Spleen (tissue), 11 donors: Measurements from ENCODE around the gene FRK. TPM values are rescaled to one million over a fixed set of nuclear protein-coding genes. Genes with fewer than 3 reads are reported as not detected.

Experiments used
- DNase-seq: peaks from one replicate; pipeline ENCODE4 v3.0.0-alpha.2; 2020
- H3K27ac ChIP-seq, 8 donors: fragments of 200-600 bp; sonication (generic) in 7 of 8; 1 replicate in 4 of 8; 2 replicates in 4 of 8; pipeline versions ENCODE4 v1.5.0 to v1.8.0; 2016 to 2021; ENCODE audit warnings: inconsistent platforms in 4 of 8, mild to moderate bottlenecking in 4 of 8, moderate library complexity in 1 of 8
- H3K27me3 ChIP-seq, 7 donors: fragments of 200-600 bp; sonication (generic) in 6 of 7; replicated peaks in 1 of 7; 1 replicate in 4 of 7; 2 replicates in 3 of 7; pipeline versions ENCODE4 v1.5.0 to v1.8.0; 2016 to 2021; ENCODE audit warnings: inconsistent platforms in 3 of 7, mild to moderate bottlenecking in 1 of 7
- H3K36me3 ChIP-seq, 6 donors: fragments of 200-600 bp; sonication (generic) in 5 of 6; 1 replicate in 4 of 6; 2 replicates in 2 of 6; pipeline versions ENCODE4 v1.5.0 to v1.8.0; 2016 to 2021; ENCODE audit warnings: inconsistent platforms in 2 of 6
- H3K4me1 ChIP-seq, 6 donors: fragments of 200-600 bp; sonication (generic) in 5 of 6; 1 replicate in 3 of 6; 2 replicates in 3 of 6; pipeline versions ENCODE4 v1.5.0 to v1.8.0; 2016 to 2021; ENCODE audit warnings: inconsistent platforms in 3 of 6
- H3K4me3 ChIP-seq, 8 donors: fragments of 200-600 bp; sonication (generic) in 7 of 8; 1 replicate in 4 of 8; 2 replicates in 4 of 8; pipeline versions ENCODE4 v1.5.0 to v1.8.0; 2016 to 2021; ENCODE audit warnings: inconsistent platforms in 4 of 8, mild to moderate bottlenecking in 4 of 8, moderate library complexity in 2 of 8
- H3K9me3 ChIP-seq, 8 donors: fragments of 200-600 bp; sonication (generic) in 7 of 8; 1 replicate in 4 of 8; 2 replicates in 4 of 8; pipeline versions ENCODE4 v1.5.0 to v1.8.0; 2016 to 2021; ENCODE audit warnings: inconsistent platforms in 4 of 8
- POLR2A ChIP-seq, 3 donors: fragments of 450-650 bp; IDR thresholded peaks; one replicate each; pipeline ENCODE4 v1.5.1; 2017; ENCODE audit warnings: antibody characterized with exemption in 3 of 3, mild to moderate bottlenecking in 1 of 3
- POLR2AphosphoS5 ChIP-seq, 3 donors: sonication (generic); formaldehyde crosslinking; IDR thresholded peaks; one replicate each; pipeline ENCODE4 v1.5.1; 2017; ENCODE audit warnings: antibody characterized with exemption in 3 of 3
- WGBS, 5 donors: extraction: QIAGEN DNeasy Blood & Tissue Kit in 3 of 5; methylation state at CpG; one replicate each; pipeline versions ENCODE4 v1.1.5 to v1.1.7; 2013 to 2018; 5-methylcytosine and 5-hydroxymethylcytosine counted together
- intact Hi-C: fragments of 100-400 bp; cut with DNase I; formaldehyde crosslinking; loops from one replicate; pipeline ENCODE4 v1.15.0; 2023; ENCODE audit warnings: low total_unique reads
- polyA plus RNA-seq, 3 donors: library from polyadenylated mRNA; stranded (reverse); fragments of 200-250 nt; gene quantifications; one replicate each; pipeline ENCODE4 v1.2.1, GENCODE V29; 2013
- total RNA-seq, 7 donors: library from RNA; depleted of rRNA in 3 of 7; stranded (reverse); fragments of >200 nt in 3 of 7; fragmentation: NEBNext Ultra II Directional in 4 of 7; extraction: Animal tissue kit (Norgen Biotek cat#: 25700) in 4 of 7; gene quantifications; one replicate each; pipeline versions ENCODE4 v1.1.0 to v1.2.1, GENCODE V29; 2016 to 2021
- TF ChIP-seq, protein P1 (sequence below), 11 experiments: fragments of 200-600 bp in 7 of 11; fragments of 450-650 bp in 4 of 11; sonication (generic) in 4 of 11; IDR thresholded peaks in 8 of 11; conservative IDR thresholded peaks in 3 of 11; 1 replicate in 7 of 11; 2 replicates in 4 of 11; pipeline versions ENCODE4 v1.4.0 to v1.8.0; 2016 to 2021; ENCODE audit warnings: antibody characterized with exemption in 11 of 11, inconsistent platforms in 4 of 11, mild to moderate bottlenecking in 1 of 11
- donor health status: healthy with polysubstance abuse.
- donor health status: DM: no; HTN: no; CAD: no; lungs with moderate emphysema.
- donor health status: DM: no; HTN: no; CAD: no.
- donor health status: Bipolar disorder and iron deficiency.
- donor health status: healthy.
- donor health status: DM: no; HTN: no; CAD: no.
- donor health status: DM: yes; HTN: yes; CAD: no.

The FRK gene
- total and polyA plus RNA-seq, 10 donors, result 0.20 to 2.8 (median 0.78) TPM

DNA sequence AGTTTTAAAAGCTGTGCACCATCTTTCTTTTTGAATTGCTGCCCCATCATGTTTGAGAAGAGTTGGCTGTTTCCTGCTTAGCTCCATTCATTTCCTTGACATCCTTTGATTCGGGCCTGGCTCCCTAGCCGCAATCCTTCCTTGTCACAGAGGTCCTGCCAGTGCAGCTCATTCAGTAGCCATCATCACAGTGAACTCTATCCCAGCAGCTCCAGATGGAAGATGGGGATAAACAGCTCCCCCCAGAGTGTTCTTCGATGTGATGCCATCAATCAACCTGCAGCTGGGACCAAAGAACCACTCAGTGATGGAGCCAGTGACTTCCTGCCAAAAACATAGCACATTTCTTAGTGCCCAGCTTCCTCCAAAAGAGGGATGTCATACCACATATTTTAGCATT lies 158.8 kb downstream of the FRK start:
- intact Hi-C loops, result no loop called here
- Histone ChIP-seq H3K4me1 (no peaks in the 10 kb centered on the region), H3K36me3 (no peaks in the 10 kb centered on the region), H3K4me3 (no peak overlapping the region), H3K27me3 (no peaks in the 10 kb centered on the region), H3K9me3 (no peaks in the 10 kb centered on the region), H3K27ac (no peak overlapping the region)
- DNase-seq, result no peak
- TF ChIP-seq POLR2AphosphoS5 (IDR thresholded peaks at IDR 0.05) (no peak), POLR2A (IDR thresholded peaks at IDR 0.05) (no peak)
- TF ChIP-seq, protein P1, sequence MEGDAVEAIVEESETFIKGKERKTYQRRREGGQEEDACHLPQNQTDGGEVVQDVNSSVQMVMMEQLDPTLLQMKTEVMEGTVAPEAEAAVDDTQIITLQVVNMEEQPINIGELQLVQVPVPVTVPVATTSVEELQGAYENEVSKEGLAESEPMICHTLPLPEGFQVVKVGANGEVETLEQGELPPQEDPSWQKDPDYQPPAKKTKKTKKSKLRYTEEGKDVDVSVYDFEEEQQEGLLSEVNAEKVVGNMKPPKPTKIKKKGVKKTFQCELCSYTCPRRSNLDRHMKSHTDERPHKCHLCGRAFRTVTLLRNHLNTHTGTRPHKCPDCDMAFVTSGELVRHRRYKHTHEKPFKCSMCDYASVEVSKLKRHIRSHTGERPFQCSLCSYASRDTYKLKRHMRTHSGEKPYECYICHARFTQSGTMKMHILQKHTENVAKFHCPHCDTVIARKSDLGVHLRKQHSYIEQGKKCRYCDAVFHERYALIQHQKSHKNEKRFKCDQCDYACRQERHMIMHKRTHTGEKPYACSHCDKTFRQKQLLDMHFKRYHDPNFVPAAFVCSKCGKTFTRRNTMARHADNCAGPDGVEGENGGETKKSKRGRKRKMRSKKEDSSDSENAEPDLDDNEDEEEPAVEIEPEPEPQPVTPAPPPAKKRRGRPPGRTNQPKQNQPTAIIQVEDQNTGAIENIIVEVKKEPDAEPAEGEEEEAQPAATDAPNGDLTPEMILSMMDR (IDR thresholded peaks at IDR 0.05 in 8 of 11, conservative IDR thresholded peaks at IDR 0.05 in 3 of 11), result no peak
- 49 to 60% (median 52%) methylated on average over 3 of the region's 3 CpGs for WGBS, 5 donors

DNA sequence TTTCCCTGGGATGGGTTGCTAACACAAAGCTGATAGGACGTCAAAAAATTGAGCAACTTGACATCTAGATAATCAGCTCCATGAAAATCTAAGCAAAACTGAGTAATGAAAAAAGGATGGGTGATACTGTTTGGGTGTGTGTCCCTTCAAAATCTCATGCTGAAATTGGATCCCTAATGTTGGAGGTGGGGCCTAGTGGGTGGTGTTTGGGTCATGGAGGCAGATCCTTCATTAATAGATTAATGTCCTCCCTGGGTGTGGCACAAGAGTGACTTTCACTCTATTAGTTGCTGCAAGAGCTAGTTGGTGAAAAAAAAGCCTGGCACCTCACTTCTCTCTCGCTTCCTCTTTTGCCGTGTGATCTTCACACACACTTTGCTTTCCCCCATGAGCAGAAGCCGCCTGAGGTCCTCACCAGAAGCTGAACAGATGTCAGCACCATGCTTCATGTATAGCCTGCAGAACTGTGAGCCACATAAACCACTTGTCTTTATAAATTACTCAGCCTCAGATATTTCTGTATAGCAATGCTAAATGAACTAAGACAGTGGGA lies 160.9 kb downstream of the FRK start:
- H3K27ac ChIP-seq, result no peak overlapping the region
- intact Hi-C loops, result loop anchor here (5.0 kb wide), 1 partner anchor 1153 kb away; no protein-coding TSS in a partner anchor
- no peak for DNase-seq
- H3K27me3 ChIP-seq, result no peaks in the 10 kb centered on the region
- H3K4me3 ChIP-seq, result no peak overlapping the region
- H3K4me1 ChIP-seq, result no peaks in the 10 kb centered on the region
- 56 to 65% (median 60%) methylated on average over 4 of the region's 4 CpGs for WGBS, 5 donors
- TF ChIP-seq POLR2A (IDR thresholded peaks at IDR 0.05) (no peak), POLR2AphosphoS5 (IDR thresholded peaks at IDR 0.05) (no peak)
- TF ChIP-seq, protein P1 (IDR thresholded peaks at IDR 0.05 in 8 of 11, conservative IDR thresholded peaks at IDR 0.05 in 3 of 11), result no peak
- H3K9me3 ChIP-seq, result no peaks in the 10 kb centered on the region
- H3K36me3 ChIP-seq, result no peaks in the 10 kb centered on the region

DNA sequence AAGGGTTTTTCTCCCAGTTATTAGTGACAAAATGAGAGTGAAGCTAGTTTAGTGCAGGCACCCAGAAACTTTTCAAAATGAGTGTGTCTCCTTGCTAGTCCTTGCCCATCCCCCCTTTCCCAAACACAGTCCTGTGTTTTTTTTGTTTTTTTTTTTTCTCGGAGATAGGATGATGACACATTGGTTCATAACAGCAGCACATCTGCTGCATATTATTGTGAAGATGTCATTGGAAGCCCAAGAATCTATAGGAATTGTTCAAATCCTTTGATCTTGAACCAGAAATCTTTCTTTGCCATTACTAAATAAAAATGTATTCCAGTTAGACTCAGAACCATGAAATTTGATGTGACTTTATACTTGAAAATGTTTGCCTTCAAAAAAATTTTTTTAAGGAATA lies 162.4 kb downstream of the FRK start:
- WGBS, 5 donors, result 66 to 83% (median 71%) methylated on average over 1 of the region's 1 CpG
- Histone ChIP-seq H3K4me1 (no peaks in the 10 kb centered on the region), H3K4me3 (no peak overlapping the region), H3K9me3 (no peaks in the 10 kb centered on the region), H3K27ac (no peak overlapping the region), H3K36me3 (no peaks in the 10 kb centered on the region), H3K27me3 (no peaks in the 10 kb centered on the region)
- intact Hi-C loops, result loop anchor here (5.0 kb wide), 1 partner anchor 1151 kb away; no protein-coding TSS in a partner anchor
- no peak for DNase-seq
- TF ChIP-seq, protein P1 (IDR thresholded peaks at IDR 0.05 in 8 of 11, conservative IDR thresholded peaks at IDR 0.05 in 3 of 11), result no peak
- TF ChIP-seq POLR2AphosphoS5 (IDR thresholded peaks at IDR 0.05), result no peak

DNA sequence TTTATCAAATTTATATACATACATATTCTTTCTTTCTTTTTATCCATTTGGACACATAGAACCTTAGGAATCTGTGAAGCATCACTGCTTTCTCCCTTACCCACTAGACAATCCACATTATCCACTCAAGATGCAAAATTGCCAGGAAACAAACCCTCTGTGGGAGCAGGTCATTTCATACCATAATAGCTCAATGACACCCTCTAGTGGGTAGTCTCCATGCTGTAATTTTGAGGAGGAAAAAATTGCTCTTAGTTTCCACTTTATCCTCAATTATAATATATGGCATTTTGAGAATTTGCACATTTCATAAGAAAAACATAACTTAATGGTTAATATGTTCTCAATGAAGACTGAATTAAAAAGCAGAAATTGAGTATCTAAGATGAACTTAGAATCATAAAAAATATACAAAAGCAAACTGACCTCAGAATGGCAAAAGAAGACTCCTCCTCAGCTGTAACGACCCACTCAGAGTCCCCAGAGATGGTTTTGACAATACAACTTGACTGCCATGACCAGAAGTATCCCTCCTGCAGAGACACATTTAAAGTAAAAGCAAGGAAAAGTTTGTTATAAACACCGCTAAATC lies 164.1 kb downstream of the FRK start:
- H3K9me3 ChIP-seq, result no peaks in the 10 kb centered on the region
- intact Hi-C loops, result loop anchor here (5.0 kb wide), 1 partner anchor 1149 kb away; no protein-coding TSS in a partner anchor
- no peak overlapping the region for H3K4me3 ChIP-seq
- no peak for DNase-seq
- H3K27me3 ChIP-seq, result no peaks in the 10 kb centered on the region
- no peaks in the 10 kb centered on the region for H3K36me3 ChIP-seq
- no peak overlapping the region for H3K27ac ChIP-seq
- 62 to 69% (median 67%) methylated on average over 2 of the region's 2 CpGs for WGBS, 5 donors
- no peaks in the 10 kb centered on the region for H3K4me1 ChIP-seq
- no peak for TF ChIP-seq POLR2AphosphoS5 (IDR thresholded peaks at IDR 0.05)
- TF ChIP-seq, protein P1 (IDR thresholded peaks at IDR 0.05 in 8 of 11, conservative IDR thresholded peaks at IDR 0.05 in 3 of 11), result peak in 9 of 11 experiments; percentile 12 to 55 (median 50)
- no peak for TF ChIP-seq POLR2A (IDR thresholded peaks at IDR 0.05)
